Upper lobe of right lung (tissue), 1 donor: ENCODE results near the gene RPS25. TPM values are rescaled to one million over a fixed set of nuclear protein-coding genes. Genes with fewer than 3 reads are reported as not detected.

ENCODE experiments used
- ATAC-seq: fragments of 200-7000 bp; cut with Tn5 transposase; one replicate; pipeline ENCODE4 v1.9.1; 2020; ENCODE audit warnings: mild to moderate bottlenecking, moderate library complexity
- DNase-seq: peaks from one replicate; pipeline ENCODE4 v3.0.0-alpha.2; 2020
- H3K27ac ChIP-seq: fragments of 200-600 bp; one replicate; pipeline ENCODE4 v1.8.0; 2022
- H3K27me3 ChIP-seq: fragments of 200-600 bp; one replicate; pipeline ENCODE4 v1.8.0; 2022; ENCODE audit warnings: mild to moderate bottlenecking
- H3K36me3 ChIP-seq: fragments of 200-600 bp; one replicate; pipeline ENCODE4 v1.8.0; 2022
- H3K4me1 ChIP-seq: fragments of 200-600 bp; one replicate; pipeline ENCODE4 v1.8.0; 2022
- H3K4me3 ChIP-seq: fragments of 200-600 bp; one replicate; pipeline ENCODE4 v1.8.0; 2022; ENCODE audit warnings: mild to moderate bottlenecking
- H3K9me3 ChIP-seq: fragments of 200-600 bp; one replicate; pipeline ENCODE4 v1.8.0; 2022
- intact Hi-C: fragments of 100-400 bp; cut with DNase I; formaldehyde crosslinking; loops from one replicate; pipeline ENCODE4 v1.11.0; 2022
- total RNA-seq: library from RNA; stranded (reverse); fragmentation: NEBNext Ultra II Directional; extraction: Animal tissue kit (Norgen Biotek cat#: 25700); gene quantifications from one replicate; pipeline ENCODE4 v1.2.1, GENCODE V29; 2021
- TF ChIP-seq, protein P1 (sequence below): fragments of 200-600 bp; IDR thresholded peaks from one replicate; pipeline ENCODE4 v1.8.0; 2022; ENCODE audit warnings: antibody characterized with exemption
- donor health status: DM: no; HTN: yes; CAD: no; lungs with severe emphysema.

The RPS25 gene
- total RNA-seq, 1 donor from 2014 or later, result 850 TPM

DNA sequence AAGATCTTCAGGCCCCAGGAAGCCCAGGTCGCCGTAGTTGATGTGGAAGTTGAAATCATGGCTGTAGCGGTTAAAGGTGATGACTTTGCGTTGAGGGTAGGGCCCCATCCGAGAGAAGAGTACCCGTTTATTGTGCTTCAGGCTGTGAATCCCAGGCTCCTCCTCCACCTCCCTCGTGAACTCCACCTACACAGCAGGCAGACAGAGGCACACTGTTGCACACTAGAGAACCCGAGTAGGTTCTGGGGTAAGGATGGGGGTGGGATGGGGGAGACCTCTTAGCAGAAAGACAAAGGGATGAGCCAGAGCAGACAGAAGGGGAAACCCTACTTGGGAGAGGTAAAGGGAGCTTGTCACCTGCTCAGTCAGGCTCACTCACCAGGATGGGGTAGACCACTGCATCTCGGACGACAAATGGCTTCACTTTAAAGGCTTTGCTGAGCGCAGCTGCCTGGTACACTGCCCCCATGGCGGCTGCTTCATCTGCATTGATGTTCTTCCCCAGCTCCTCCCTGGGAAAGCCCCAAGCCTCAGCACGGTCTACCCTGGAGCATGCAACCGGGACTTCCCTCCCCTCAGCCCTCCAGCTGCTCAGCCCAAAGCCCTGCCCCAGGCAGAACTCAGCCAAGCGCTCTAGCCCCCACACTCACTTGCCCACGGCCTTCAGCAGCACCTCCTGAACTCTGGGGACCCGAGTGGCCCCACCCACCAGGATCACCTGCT, 33.5 kb upstream of the RPS25 start:
- intact Hi-C loops, result no loop called here
- no peak for ATAC-seq
- Histone ChIP-seq H3K4me3 (no peak overlapping the region), H3K27ac (no peak overlapping the region), H3K36me3 (peaks cover 88% of the 10 kb centered on the region), H3K9me3 (no peaks in the 10 kb centered on the region), H3K27me3 (no peaks in the 10 kb centered on the region), H3K4me1 (peaks cover 12% of the 10 kb centered on the region)
- TF ChIP-seq, protein P1, sequence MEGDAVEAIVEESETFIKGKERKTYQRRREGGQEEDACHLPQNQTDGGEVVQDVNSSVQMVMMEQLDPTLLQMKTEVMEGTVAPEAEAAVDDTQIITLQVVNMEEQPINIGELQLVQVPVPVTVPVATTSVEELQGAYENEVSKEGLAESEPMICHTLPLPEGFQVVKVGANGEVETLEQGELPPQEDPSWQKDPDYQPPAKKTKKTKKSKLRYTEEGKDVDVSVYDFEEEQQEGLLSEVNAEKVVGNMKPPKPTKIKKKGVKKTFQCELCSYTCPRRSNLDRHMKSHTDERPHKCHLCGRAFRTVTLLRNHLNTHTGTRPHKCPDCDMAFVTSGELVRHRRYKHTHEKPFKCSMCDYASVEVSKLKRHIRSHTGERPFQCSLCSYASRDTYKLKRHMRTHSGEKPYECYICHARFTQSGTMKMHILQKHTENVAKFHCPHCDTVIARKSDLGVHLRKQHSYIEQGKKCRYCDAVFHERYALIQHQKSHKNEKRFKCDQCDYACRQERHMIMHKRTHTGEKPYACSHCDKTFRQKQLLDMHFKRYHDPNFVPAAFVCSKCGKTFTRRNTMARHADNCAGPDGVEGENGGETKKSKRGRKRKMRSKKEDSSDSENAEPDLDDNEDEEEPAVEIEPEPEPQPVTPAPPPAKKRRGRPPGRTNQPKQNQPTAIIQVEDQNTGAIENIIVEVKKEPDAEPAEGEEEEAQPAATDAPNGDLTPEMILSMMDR, result no peak
- no peak for DNase-seq

DNA sequence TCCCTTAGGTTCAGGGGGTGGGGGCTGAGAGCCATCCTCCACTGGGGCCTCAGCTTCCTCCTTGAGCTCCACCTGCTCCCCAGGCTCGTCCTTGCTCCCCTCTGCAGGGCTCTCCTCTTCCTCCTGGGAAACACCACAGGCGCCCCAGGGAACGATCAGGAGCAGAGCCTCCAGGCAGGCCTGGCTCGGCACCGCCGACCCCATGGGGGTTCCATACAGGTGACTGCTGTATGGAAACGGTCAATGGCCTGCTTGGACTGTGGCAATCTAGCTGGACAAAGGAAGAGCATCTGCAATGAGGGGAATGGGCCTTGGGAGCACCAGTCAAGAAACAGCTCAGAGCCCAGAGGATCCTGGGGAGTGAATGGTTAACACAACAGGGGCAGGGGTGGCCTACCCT, 30.9 kb upstream of the RPS25 start:
- H3K4me1 ChIP-seq, result no peaks in the 10 kb centered on the region
- no peak overlapping the region for H3K27ac ChIP-seq
- ATAC-seq, result no peak
- H3K36me3 ChIP-seq, result peaks cover 94% of the 10 kb centered on the region
- no peak overlapping the region for H3K4me3 ChIP-seq
- TF ChIP-seq, protein P1, result no peak
- no peak for DNase-seq
- H3K27me3 ChIP-seq, result no peaks in the 10 kb centered on the region
- intact Hi-C loops, result no loop called here
- no peaks in the 10 kb centered on the region for H3K9me3 ChIP-seq

GRCh38 chr11:119048644-119049043, 30.5 kb upstream of the RPS25 start:
- TF ChIP-seq, protein P1, result no peak
- ATAC-seq (no peak), DNase-seq (no peak)
- intact Hi-C loops, result no loop called here
- no peak overlapping the region for H3K27ac ChIP-seq
- H3K36me3 ChIP-seq, result peaks cover 89% of the 10 kb centered on the region
- no peaks in the 10 kb centered on the region for H3K4me1 ChIP-seq
- no peak overlapping the region for H3K4me3 ChIP-seq
- H3K9me3 ChIP-seq, result no peaks in the 10 kb centered on the region
- no peaks in the 10 kb centered on the region for H3K27me3 ChIP-seq

GRCh38 chr11:119047205-119047604, 29.1 kb upstream of the RPS25 start:
- Histone ChIP-seq H3K36me3 (peaks cover 75% of the 10 kb centered on the region), H3K9me3 (no peaks in the 10 kb centered on the region), H3K27me3 (no peaks in the 10 kb centered on the region), H3K4me3 (no peak overlapping the region), H3K4me1 (no peaks in the 10 kb centered on the region), H3K27ac (no peak overlapping the region)
- DNase-seq (no peak), ATAC-seq (no peak)
- TF ChIP-seq, protein P1, result no peak
- intact Hi-C loops, result no loop called here

DNA sequence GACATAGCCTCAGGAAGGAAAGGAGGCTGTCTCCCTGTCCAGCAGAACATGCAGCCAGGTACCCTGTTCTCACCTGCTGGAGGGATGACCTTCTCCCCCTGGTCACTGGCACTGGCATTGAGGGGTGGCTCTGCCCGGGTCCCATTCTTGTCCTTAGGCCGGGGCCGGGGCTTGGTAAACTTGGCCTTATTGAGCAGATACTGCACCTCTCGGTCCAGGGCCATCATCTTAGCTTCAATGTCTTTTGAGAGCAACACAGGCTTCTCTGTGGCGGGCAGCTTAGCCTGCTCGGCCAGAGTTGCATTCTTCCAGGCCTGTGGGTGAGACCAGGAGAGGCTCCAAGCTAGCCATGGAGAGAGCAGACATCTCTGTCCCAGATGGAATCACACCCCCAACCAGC, 28.3 kb upstream of the RPS25 start:
- Histone ChIP-seq H3K27me3 (no peaks in the 10 kb centered on the region), H3K4me3 (no peak overlapping the region), H3K4me1 (no peaks in the 10 kb centered on the region), H3K27ac (no peak overlapping the region), H3K9me3 (no peaks in the 10 kb centered on the region), H3K36me3 (peaks cover 68% of the 10 kb centered on the region)
- DNase-seq (no peak), ATAC-seq (no peak)
- TF ChIP-seq, protein P1, result no peak
- intact Hi-C loops, result no loop called here

GRCh38 chr11:119044708-119045107, 26.6 kb upstream of the RPS25 start:
- no peak for ATAC-seq
- peaks cover 50% of the 10 kb centered on the region for H3K36me3 ChIP-seq

More at GRCh38 chr11:119044708-119045107, 26.6 kb upstream of the RPS25 start:
- H3K4me3 ChIP-seq, result no peak overlapping the region
- H3K27ac ChIP-seq, result no peak overlapping the region
- no peaks in the 10 kb centered on the region for H3K27me3 ChIP-seq
- TF ChIP-seq, protein P1, result no peak
- no peak for DNase-seq
- no peaks in the 10 kb centered on the region for H3K4me1 ChIP-seq
- intact Hi-C loops, result no loop called here
- H3K9me3 ChIP-seq, result no peaks in the 10 kb centered on the region
